OCI-LY1 (cell line): ENCODE results near the gene MRC2.

Experiments used
- H2AFZ ChIP-seq: fragments of 200-600 bp; sonication (generic), shearing (Covaris generic); 2 replicates; pipeline ENCODE4 v1.6.0; 2014; ENCODE audit warnings: antibody characterized with exemption, mild to moderate bottlenecking, low read length
- H3F3A ChIP-seq: fragments of 200-600 bp; sonication (generic), shearing (Covaris generic); 2 replicates; pipeline ENCODE4 v1.6.0; 2014; ENCODE audit warnings: mild to moderate bottlenecking, antibody characterized with exemption, low read length, moderate library complexity; ENCODE audit not compliant: insufficient read depth
- H3K27ac ChIP-seq: fragments of 200-600 bp; sonication (generic); 2 replicates; pipeline ENCODE4 v1.5.1; 2014; ENCODE audit warnings: low read length, mixed run types, mild to moderate bottlenecking, low read depth; ENCODE audit not compliant: poor library complexity, severe bottlenecking
- H3K27me3 ChIP-seq: fragments of 200-600 bp; sonication (generic); 2 replicates; pipeline ENCODE4 v1.6.0; 2014; ENCODE audit warnings: antibody characterized with exemption, mild to moderate bottlenecking, low read length, moderate library complexity; ENCODE audit not compliant: insufficient read depth
- H3K36me3 ChIP-seq: fragments of 200-600 bp; sonication (generic); 2 replicates; pipeline ENCODE4 v1.6.1; 2014; ENCODE audit warnings: mild to moderate bottlenecking, antibody characterized with exemption, low read length, moderate library complexity, mixed read lengths; ENCODE audit not compliant: insufficient read depth
- H3K4me1 ChIP-seq: fragments of 200-600 bp; sonication (generic); 2 replicates; pipeline ENCODE4 v1.5.1; 2014; ENCODE audit warnings: mild to moderate bottlenecking, low read length, moderate library complexity; ENCODE audit not compliant: insufficient read depth, severe bottlenecking
- H3K4me2 ChIP-seq: fragments of 200-600 bp; sonication (generic), shearing (Covaris generic); 2 replicates; pipeline ENCODE4 v1.6.1; 2014; ENCODE audit warnings: low read length
- H3K4me3 ChIP-seq: fragments of 200-600 bp; sonication (generic); 2 replicates; pipeline ENCODE4 v1.5.1; 2014; ENCODE audit warnings: low read length, low read depth, mild to moderate bottlenecking, mixed read lengths; ENCODE audit not compliant: poor library complexity, severe bottlenecking
- H3K79me2 ChIP-seq: fragments of 200-600 bp; shearing (Covaris generic); 2 replicates; pipeline ENCODE4 v1.6.1; 2016; ENCODE audit warnings: mixed run types, low read length, mixed read lengths; ENCODE audit not compliant: insufficient read depth
- H3K9ac ChIP-seq: fragments of 200-600 bp; sonication (generic), shearing (Covaris generic); 2 replicates; pipeline ENCODE4 v1.6.1; 2014; ENCODE audit warnings: mild to moderate bottlenecking, low read length, mixed read lengths
- H3K9me2 ChIP-seq: fragments of 200-600 bp; sonication (generic), shearing (Covaris generic); 2 replicates; pipeline ENCODE4 v1.6.1; 2014; ENCODE audit warnings: low read depth, mild to moderate bottlenecking, low read length, mixed read lengths
- H3K9me3 ChIP-seq: fragments of 200-600 bp; shearing (Covaris generic); 2 replicates; pipeline ENCODE4 v1.6.1; 2014; ENCODE audit warnings: low read length, mixed read lengths
- H4K20me1 ChIP-seq: fragments of 200-600 bp; sonication (generic), shearing (Covaris generic); 2 replicates; pipeline ENCODE4 v1.6.0; 2016; ENCODE audit warnings: mild to moderate bottlenecking, low read length; ENCODE audit not compliant: insufficient read depth
- EZH2 ChIP-seq: fragments of 200-600 bp; sonication (generic), shearing (Covaris generic); IDR thresholded peaks from 2 replicates; pipeline ENCODE4 v1.8.0; 2017; ENCODE audit warnings: borderline replicate concordance, mixed run types, mild to moderate bottlenecking, antibody characterized with exemption, low read length, moderate library complexity, mixed read lengths
- TF ChIP-seq, protein P1 (sequence below): fragments of 200-600 bp; sonication (generic), shearing (Covaris generic); IDR thresholded peaks from 2 replicates; pipeline ENCODE4 v1.5.1; 2017; ENCODE audit warnings: mild to moderate bottlenecking, antibody characterized with exemption, low read length, moderate library complexity, mixed read lengths

Gene MRC2

DNA sequence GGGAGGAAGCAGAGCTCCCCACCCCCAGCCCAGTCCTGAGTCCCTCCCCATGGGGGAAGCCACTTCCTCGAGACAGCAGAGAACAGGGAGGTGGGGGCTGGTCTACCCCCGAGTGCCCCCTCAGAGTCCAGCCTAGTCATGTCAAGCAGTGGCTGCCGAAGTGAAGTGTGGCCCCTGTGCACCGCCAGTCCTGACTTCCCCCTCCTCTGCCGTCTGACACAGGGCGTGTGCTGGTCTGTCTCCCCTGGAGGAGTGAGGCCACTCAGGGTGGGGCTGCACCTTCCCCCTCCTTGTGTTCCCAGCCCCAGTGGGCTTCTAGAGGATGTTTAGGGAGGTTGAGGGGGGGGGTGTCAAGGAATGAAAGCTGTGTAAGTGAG lies 46.9 kb downstream of the MRC2 start:
- H3K36me3 ChIP-seq: no peaks in the 10 kb centered on the region
- H3K27me3 ChIP-seq: 0 out of 2 replicates have a peak, but pooled peaks cover 6% of the 10 kb centered on the region
- no peak for TF ChIP-seq EZH2
- TF ChIP-seq, protein P1, sequence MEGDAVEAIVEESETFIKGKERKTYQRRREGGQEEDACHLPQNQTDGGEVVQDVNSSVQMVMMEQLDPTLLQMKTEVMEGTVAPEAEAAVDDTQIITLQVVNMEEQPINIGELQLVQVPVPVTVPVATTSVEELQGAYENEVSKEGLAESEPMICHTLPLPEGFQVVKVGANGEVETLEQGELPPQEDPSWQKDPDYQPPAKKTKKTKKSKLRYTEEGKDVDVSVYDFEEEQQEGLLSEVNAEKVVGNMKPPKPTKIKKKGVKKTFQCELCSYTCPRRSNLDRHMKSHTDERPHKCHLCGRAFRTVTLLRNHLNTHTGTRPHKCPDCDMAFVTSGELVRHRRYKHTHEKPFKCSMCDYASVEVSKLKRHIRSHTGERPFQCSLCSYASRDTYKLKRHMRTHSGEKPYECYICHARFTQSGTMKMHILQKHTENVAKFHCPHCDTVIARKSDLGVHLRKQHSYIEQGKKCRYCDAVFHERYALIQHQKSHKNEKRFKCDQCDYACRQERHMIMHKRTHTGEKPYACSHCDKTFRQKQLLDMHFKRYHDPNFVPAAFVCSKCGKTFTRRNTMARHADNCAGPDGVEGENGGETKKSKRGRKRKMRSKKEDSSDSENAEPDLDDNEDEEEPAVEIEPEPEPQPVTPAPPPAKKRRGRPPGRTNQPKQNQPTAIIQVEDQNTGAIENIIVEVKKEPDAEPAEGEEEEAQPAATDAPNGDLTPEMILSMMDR: no peak
- H4K20me1 ChIP-seq: no peaks in the 10 kb centered on the region
- no peaks in the 10 kb centered on the region for H3K9me2 ChIP-seq
- H3K4me2 ChIP-seq: no peak overlapping the region
- no peak overlapping the region for H3K27ac ChIP-seq
- no peak overlapping the region for H3K9ac ChIP-seq
- H2AFZ ChIP-seq: no peak overlapping the region
- H3K9me3 ChIP-seq: no peaks in the 10 kb centered on the region
- no peak overlapping the region for H3K4me3 ChIP-seq
- H3F3A ChIP-seq: no peaks in the 10 kb centered on the region
- no peaks in the 10 kb centered on the region for H3K79me2 ChIP-seq
- H3K4me1 ChIP-seq: peaks cover 17% of the 10 kb centered on the region

DNA sequence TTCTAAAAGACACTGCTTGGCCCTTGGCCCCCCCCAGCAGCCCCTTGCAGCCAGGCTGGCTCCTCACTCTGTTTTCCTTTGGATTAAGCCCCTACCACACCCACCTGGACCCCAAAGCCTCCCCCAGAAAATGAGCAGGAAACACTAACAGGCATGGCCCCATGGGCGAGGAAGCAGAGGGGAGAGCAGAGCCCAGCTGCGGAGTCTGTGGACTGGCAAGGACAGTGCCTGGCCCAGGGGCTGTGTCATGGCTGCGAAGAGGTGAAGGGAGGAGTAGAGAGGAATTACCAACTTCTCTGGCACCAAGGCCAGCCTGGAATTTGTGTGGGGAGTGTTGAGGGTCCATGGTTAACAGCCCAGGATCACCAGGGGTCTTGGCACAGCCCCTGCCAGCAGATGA lies 47.4 kb downstream of the MRC2 start:
- Histone ChIP-seq H4K20me1 (no peaks in the 10 kb centered on the region), H2AFZ (no peak overlapping the region), H3K4me1 (peaks cover 17% of the 10 kb centered on the region), H3K36me3 (no peaks in the 10 kb centered on the region), H3F3A (no peaks in the 10 kb centered on the region), H3K9me3 (no peaks in the 10 kb centered on the region), H3K27ac (no peak overlapping the region), H3K4me2 (no peak overlapping the region), H3K4me3 (no peak overlapping the region), H3K9ac (no peak overlapping the region), H3K9me2 (no peaks in the 10 kb centered on the region), H3K27me3 (0 out of 2 replicates have a peak, but pooled peaks cover 6% of the 10 kb centered on the region), H3K79me2 (no peaks in the 10 kb centered on the region)
- TF ChIP-seq EZH2: no peak
- TF ChIP-seq, protein P1: no peak

DNA sequence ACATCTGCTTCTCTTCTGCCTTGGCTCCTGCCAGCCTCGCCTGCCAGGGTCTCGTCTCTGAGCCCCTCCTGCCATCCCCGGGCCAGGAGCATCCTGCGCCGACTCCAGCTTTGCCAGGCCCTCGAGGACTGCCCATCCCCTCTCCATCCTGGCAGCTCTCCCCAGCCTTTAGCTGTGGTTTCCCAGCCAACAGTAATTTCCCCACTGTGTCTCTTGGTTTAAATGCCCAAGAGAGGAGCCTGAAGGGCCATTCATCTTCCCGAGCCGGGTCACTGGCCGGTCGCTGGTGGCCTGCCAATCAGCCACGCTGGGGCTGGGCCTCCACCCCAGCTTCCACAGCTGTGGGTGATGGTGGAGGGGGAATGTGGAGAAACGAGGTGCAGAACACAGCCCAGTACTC lies 47.8 kb downstream of the MRC2 start:
- Histone ChIP-seq H3K4me2 (no peak overlapping the region), H3K36me3 (no peaks in the 10 kb centered on the region)
- TF ChIP-seq, protein P1: no peak

More for the DNA sequence above, 47.8 kb downstream of the MRC2 start:
- no peak overlapping the region for H3K27ac ChIP-seq
- H3K9me3 ChIP-seq: no peaks in the 10 kb centered on the region
- H3K79me2 ChIP-seq: no peaks in the 10 kb centered on the region
- H3F3A ChIP-seq: no peaks in the 10 kb centered on the region
- H2AFZ ChIP-seq: no peak overlapping the region
- no peak overlapping the region for H3K9ac ChIP-seq
- no peaks in the 10 kb centered on the region for H4K20me1 ChIP-seq
- H3K4me1 ChIP-seq: peaks cover 12% of the 10 kb centered on the region
- H3K4me3 ChIP-seq: no peak overlapping the region
- 0 out of 2 replicates have a peak, but pooled peaks cover 6% of the 10 kb centered on the region for H3K27me3 ChIP-seq
- no peaks in the 10 kb centered on the region for H3K9me2 ChIP-seq
